Measurements from ENCODE around the gene LFNG.

The LFNG gene

DNA sequence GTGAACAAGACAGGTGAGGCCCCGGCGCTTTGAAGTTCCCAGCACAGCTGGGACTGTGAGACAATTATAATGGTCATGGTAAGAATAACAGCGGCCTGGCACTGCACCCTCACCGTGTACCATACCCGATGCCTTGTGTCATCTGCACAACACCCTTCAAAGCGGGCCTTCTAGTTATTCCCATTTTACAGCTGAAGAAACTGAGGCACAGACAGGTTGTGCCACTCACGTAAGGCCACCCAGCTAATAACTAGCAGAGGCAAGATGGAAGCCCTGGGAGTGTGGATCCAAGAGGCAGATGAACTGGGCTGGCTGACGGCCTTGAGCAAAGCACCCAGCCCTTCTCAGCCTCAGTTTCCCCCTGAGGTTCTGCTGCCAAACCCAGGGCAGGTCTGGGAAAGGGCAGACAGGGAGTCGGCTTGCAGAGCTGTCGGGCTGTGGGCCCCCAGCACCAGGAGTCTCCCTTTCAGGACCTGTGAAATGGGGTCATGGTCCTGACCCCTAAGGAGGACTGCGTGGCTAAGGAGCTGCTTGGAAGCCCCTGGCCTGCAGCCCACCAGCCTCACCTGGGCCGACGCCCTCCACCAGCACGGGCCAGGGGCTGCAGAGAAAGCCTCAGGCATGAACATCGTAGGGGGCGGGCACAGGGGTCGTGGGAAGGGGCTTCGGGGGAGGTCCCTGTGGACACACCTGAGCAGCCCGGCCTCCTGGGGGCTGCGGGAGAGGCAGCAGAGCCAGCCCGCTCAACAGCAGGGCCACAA, 15.3 kb upstream of the LFNG start:
- DNase-seq: no peak

DNA sequence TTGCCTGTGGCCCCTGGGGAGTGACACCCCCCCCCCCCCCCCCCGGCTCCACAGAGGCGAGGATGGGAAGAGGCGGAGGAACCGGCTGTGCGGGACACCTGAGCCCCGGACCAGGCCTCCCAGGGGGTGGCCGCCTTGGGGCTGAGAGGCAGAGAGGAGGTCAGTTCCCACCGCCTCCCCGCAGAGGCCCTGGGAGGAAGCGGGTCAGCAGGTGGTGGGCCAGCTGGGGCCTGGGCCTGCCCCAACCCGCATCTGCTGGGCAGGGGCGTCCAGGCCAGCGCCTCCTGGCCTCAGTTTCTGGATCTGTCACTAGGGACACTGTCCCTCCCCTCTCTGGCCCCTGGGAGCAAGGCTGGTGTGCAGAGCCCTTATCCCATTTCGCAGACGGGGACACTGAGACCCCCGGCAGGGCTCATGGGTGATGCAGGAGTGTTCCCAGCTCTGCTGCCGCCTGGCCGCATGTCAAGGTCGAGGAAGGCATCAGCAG, 14.6 kb upstream of the LFNG start:
- DNase-seq: no peak

DNA sequence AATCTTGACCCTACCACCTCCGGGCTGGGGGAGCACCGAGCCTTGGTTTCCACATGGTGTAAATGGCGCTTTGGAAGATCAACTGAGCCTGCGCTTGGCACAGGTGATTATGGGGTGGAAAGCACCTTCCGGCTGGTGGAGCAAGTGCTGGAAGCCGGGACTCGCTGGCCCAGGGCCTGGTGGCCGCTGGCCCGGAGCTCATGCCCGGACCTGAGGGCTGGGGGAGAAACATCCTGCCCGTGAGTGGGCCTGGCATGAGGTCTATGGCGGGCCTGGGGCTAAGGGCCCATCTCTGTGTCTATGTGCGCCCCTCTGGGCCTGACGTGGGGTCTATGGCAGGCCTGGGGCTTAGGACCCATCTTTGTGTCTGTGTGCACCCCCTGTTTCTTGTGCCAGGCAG, 14.2 kb upstream of the LFNG start:
- no peak for DNase-seq

DNA sequence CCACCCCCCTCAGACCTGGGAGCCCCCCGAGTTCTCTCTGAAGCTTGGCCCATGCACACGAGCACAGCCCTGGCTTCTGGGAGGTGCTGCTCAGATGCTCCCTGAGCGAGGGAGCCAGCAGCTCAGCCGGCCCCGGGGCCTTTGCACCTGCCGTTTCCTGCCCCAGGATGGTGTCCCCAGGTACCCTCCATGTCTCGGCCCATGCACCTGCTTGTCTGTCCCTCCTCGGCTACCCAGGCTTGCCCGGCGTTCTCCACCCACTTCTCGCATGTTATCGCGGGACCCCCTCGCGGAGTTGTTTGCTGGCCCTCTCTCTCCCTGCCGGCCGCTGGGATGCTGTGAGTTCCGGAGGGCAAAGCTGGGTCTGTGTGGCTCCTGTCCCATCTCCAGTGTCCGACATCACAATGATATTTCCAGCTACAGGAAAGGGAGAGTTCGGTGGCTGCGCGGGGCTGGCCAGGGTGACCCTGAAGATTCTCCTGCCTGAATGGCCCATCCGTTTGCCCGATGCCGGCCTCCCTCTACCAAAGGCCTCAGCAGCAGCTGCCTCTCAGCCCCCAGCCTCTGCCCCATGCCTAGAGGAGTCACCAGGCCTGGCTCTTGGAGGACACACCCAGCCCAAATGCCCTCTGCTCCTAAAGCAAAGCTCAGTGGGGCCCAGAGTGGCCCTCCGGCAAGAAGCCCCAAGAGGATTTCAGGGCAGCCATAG, 12.2 kb upstream of the LFNG start:
- DNase-seq: no peak

DNA sequence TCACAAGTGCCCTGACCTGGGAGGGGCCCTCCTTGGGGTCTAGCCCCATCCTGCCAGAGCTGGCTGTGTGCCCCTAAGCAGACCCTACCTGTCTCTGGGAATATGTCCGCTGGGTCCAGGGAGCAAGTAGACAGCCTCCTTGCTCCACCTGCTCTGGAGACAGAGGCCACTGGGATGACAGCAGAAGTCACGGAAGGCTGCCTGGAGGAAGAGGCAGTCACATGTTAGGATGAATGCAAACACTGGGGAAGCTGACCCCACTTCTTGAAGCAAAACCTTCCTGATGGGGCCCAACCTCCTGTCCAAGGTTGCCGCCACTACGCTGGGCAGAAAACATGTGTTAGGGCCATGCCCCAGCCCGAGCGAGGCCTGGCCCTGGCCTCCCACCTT, 11.7 kb upstream of the LFNG start:
- DNase-seq: no peak

DNA sequence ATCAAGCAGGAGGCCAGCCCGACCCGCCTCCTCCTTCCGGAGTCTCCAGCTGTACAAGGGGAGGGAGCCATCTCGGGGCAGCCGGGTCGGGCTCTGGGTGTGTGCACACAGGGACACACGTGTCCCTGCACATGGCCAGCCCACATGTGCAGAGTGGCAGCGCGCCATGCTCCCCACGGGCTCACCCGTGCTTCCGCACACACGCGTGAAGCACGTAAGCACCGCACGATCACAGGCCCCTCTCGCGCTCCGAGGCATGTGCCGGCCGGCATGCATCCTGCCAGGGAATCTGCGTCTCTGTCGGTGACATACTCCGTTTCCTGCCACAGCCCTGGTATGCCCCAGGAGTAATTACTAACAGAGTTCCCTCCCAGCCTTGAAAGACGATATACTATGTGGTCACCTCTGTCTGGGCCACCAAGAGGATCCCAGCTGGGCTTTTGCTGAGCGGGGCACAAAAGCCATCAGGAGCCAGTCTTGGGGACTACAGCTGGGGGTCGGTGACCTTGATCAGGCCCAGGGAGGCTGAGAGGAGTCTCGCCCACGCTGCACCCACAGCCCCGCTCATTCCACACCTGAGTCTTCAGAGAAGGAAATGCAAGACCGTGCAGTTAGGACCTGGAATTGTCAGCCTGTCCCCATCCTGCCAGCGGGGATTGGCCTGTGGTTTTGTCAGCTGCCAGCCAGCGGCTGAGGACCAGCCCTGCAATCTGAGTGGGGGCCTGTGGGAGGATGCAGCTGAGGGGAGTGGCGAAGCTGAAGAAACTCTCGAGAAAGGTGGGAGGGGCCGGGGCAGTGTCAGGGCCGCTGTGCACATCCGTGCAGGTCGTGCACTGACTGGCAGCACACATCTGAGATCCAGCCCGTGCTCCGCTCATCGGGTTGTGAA, 11.0 kb upstream of the LFNG start:
- DNase-seq: peak; percentile 57 to 76

DNA sequence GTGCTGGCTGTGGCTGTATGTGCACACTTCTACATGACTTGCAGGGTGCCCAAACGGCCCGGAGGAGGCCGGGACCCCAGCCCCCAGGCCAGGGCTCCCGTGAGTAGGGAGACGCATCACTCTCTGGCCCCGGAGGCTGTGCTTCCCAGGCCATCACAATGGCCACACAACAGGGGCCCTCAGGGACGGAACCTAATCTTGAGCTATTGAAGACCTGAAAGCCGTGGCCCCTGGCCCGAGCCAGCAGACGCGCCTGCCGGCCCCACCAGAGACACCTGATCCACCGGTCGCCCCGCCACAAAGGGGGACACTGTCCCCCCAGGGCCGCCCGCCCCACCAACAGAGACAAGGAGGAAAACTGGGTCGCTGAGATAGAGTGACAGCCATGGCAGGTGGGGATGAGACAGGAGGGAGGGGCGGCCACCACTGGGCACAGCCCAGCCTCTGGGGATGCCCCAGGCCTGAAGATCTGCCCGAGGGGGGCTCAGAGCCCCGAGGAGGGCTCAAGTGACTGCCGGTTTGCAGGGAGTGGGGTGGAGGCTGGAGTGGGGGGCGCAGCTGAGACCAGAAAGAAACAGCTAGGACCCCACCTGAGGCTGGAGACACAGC, 10.2 kb upstream of the LFNG start:
- DNase-seq: no peak

DNA sequence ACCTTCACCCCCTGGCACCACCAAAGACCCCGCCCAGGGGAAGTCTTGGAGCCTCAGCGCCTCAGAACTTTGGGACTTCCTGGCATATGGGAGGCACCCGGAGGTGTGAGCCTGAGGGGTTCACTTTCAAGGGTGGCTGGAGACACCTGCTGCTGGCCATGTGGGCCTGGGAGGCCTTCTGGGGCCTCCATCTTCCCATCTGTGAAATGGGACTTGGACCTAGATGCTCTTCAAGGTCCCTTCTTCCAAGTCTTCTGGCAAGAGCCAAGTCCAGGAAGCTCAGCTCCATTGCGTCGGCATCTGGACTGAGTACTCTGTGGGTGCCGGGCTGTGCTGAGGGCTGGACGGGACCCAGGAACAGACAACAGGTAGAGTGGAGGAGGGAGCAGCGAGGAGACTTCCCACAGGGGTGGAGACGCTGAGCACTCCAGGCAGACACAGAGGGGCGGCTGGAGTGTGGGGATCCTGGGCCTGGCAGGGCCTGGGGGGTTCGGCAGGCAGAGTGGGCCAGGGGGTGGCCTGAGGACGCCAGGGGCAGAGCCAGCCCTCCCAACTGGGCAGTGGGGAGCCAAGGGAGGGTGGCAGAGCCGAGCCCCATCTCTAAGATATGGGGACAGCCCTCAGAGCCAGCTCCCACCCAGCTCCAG, 9.3 kb upstream of the LFNG start:
- DNase-seq: no peak

DNA sequence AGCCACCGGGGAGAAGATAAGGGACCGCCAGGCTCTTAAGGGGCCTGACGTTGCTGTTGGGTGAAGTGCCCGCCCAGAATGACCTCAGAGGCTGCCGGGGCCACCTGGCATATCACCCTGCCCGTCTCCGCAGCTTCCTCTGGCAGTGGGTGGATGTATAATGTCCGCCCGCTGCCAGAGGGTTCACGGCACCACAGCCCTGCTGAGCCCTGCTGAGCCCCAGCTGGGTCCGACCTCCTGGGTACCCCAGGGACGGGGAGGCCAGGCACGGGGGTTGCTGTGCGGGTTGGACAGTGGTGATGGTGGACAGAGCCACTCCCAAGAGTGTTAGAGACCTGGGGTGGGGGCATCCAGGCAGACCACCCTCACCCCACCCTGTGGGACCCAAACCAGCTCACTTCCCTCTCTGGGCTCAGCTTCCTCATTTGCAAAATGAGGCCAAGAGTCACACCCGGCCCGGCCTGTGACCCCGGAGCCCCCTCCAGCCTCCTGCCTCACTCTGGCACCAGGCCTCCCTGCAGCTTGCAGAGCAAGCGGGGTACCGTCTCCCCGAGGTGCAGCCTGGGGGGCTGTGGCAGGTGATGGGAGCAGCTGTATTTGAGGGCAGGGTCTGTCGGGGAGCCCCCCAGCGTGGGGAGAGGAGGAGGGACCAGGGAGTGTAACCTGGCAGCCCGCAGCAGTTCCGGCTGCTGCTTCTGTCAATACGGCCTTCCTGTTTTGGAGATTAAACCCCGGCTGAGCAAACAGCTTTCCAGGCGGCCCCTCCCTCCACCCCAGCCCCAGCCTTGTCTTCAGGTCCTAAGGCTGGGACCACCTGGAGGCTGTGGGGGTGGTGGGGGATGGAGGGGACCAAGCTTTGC, 8.4 kb upstream of the LFNG start:
- peak; percentile 43 to 61 for DNase-seq

DNA sequence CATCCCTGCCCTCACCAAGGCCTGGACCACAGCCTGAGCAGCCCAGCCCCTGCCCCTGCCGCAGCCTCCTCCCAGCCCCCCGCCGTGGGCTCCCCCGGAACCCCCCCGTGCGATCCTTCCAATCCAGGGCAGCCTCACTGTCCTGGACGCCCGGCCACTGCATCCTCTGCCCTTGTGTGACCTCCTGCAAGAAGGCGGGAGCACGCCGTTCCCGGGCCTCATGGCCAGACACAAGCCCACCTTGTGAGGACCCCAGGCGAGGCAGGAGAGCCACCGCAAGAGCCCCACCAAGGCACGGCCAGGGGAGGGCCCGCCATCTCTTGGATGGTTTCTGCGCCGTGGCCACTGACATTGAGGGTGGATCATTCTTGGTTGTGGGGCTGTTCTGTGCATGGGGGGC, 7.8 kb upstream of the LFNG start:
- DNase-seq: no peak

DNA sequence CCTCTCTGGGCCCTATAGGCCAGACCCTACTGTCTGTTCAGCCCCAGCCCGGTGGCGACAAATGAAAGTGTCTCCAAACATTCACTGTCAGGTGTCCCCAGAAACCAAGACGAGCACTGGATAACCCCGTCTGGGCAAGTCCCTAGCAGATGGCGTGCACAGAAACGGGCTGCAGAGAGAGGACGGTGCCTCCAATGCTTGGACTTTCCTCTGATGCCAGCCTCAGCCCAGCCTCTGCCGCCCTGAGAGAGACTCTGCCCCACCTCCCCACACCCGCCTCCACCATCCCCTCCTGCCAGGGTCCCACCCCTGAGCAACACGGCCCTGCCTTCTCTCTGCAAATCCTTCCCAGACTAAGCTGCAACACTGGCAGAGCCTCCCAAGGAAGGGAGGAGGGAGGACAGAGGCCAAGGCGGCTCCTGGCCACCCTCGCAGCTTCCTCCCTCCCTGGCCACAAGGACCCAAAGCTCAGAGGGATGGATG, 7.4 kb upstream of the LFNG start:
- no peak for DNase-seq

DNA sequence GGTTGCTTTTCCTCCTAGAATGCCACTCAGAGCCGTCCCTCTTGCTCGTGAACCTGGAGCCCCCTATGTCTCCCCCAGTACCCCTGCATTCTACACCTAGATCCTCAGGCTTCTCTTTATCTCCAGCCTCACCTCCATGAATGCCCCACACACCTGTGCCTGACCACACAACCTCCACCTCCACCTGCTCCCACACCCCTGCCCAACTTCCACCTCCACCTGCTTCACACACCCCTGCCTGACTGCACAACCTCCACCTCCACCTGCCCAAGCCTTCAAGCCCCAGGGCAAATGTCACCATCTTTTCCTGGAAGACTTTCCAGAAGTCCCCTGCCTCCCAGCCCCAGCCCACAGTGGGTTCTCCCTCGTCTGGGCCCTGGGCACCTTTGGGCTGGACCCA, 6.9 kb upstream of the LFNG start:
- no peak for DNase-seq

DNA sequence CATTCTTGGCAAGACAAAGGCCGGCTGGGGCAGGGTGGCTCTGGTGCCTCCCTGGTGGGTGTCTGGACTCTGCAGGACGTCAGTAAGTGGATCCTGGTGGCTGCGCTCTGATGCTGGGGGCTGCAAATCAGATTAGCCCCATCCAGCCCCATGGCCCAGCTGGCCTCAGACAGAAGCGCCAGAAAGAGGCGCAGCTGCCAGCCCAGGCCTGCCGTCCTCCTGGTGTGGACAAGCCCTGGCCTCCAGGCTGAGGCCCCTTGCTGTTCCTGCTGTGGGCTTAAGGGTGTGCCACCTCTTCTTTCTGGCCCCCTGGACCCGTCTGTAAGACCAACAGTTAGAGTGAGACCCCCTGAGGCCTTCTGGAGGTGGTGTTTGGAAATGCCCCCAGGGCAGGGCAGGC, 5.9 kb upstream of the LFNG start:
- DNase-seq: no peak

DNA sequence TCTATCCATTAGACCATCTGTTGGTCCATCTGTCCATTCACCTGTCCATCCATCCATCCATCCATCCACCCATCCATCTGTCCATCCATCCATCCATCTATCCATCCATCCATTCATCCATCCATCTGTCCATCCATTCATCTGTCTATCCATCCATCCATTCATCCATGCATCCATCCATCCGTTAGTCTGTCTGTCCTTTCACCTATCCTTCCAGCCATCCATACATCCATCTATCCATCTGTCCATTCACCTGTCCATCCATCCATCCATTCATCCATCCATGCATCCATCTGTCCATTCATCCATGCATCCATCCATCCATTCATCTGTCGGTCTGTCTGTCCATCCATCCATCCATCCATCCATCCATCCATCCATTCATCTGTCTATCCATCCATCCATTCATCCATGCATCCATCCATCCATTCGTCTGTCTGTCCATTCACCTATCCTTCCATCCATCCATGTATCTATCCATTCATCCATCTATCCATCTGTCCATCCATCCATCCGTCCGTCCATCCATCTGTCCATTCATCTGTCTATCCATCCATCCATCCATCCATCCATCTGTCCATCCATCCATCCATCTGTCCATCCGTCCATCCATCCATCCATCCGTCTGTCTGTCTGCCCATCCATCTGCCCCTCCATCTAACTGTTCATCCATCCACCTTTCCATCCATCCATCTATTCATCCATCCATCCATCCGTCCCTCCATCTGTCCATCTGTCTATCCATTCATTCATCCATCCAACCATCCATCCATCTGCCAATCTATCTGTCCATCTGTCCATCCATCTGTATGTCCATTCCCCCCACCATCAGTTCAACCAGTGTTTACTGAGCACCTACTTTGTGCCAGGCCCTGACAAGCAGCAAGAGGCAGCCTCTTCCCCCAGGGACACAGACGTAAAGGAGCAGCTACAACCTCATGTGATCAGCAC, 4.8 kb upstream of the LFNG start:
- no peak for DNase-seq

DNA sequence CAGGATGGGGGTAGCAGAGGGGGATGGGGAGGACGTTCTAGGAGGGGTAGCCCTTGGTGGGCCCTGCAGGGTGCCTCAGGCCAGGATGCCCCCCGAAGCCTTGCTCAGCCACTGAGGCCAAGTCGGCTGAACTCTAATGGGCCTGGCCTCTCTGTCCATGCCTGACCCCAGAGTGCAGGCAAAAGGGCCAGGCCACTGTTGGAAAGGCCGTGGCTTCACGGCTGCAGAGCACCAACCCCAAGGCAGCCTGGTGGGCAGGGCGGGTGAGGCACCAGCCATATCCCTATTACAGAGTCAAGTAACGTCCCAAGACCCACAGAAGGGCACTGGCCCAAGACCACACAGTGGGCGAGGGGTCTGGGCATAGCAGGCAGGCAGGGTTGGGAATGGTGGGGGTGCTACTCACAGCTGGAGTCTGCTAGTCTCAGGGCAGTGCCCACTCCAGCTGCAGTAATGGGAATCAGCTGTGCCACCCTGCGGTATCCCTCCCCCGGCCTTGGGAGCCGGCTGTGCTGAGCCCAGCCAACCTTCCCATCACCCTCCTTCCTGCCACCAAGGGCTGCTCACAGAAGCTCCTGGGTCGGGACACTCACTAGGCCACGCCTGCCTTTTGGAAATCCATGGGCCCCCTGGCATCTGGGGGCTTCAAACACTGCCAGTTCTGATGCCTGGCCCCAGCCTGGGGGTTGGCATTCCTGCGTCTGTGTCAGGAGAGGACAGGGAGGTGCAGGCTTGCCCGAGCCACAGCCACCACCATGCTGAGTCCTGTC, 4.0 kb upstream of the LFNG start:
- no peak for DNase-seq

DNA sequence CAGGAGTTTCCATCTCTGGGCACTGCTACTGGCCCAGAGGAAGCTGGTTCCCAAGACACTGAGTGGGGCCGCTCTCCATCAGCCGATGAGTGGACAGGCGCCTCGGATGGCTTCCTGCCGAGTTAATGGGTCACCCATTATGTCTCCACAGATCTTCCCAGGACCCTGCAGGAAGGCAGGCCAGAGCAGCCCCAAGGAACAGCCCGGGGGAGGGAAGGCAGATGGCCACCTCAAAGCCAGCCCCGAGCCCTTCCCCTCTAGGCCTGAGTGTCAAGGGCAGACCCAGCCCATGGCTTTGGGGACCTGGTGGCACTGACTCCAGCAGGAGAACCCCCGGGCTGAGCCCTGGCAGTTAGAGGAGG, 3.4 kb upstream of the LFNG start:
- no peak for DNase-seq

DNA sequence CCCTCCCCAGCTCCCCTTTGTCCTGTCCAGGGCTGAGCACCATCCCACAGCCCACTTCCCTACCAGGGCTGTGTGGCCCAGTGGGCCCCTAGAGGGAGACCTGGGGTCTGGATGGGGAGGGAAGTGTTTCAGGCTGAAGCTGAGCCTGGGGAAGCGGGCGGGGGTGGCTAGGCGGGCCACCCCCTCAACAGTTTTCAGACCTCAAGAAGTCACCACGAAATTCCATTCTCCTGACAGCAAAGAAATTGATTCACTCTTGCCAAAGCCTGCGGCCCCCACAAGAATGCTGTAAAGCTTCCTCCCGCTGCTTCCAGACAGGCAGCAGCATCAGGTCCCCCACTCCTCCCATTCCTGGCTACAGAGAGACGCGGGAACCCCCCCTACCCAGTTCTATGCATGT, 2.5 kb upstream of the LFNG start:
- no peak for DNase-seq

DNA sequence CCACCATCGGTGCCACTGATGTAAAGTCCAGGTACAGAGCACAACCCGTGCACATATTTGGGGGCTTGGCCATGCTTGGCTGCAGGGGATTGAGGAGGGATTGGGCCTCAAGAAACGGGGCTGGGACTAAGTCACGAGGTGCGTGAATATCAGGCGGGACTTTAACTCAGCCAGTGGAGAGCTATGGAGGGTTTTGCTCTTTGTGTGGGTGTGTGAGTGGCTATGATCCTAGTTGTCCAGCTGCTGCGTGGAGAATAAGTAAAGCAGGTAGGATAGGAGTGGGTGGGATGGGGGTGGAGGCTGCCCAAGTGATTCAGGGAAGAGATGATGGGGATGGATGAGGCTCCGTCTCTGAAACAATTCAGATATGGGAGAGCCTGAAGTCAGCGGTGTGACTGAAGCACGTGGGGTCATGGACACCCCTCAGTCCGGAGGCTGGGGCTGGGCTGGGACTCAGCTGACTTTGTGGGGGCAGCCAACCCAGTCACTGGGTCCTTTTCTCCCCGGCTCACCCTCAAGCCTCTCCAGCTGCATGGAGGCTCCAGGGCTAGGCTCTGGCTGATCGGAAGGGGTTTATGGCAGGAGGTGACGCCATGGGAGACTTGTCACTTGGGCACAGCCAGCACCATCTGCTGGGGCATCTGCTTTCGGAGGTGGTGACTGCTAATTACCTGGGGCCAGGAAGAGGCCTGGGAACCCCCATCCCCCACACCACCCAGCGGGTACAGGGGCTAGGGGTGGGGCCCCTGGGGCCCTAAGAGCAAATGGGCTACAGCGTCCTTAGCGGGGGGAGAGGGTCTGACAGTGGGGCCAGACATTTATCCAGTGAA, 1.7 kb upstream of the LFNG start:
- DNase-seq: no peak

DNA sequence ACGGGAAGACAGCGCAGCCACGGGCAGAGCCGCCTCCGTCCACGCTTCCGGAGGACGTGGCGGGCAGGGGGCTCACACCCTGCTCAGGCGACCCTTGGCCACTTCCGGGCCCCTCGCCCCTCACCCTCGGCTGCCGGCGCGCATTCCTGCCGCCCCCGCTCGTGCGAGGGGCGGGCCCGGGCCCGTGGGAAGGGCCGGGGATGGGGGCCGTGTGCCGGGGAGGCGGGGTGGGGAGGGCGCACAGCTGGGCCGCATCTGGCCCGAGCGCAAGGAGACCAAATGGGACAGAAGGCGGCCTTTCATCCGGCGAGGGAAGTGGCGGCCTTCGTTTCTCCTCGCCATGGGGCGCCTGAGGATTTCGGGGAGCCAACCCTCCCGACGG, 846 bp upstream of the LFNG start:
- DNase-seq: no peak

All from stimulated activated CD4-positive, alpha-beta T cell treated with anti-CD3 and anti-CD28 coated beads, Interleukin-4, amount 100 ng/mL, for 4 hours (primary cell).